GM12878 (cell line): ENCODE measurements around the gene PEMT. TPM values are rescaled to one million over a fixed set of nuclear protein-coding genes. Genes with fewer than 3 reads are reported as not detected.
A peak's percentile ranks its signal among the peaks of the same experiment; 100 is the strongest.

ENCODE experiments used
- ATAC-seq: fragments of 200-7000 bp; cut with Tn5 transposase; 3 replicates; pipeline ENCODE4 v1.9.1; 2020; ENCODE audit warnings: mild to moderate bottlenecking, moderate library complexity
- BruUV-seq: library from RNA; stranded (reverse); fragments of 400-500 nt; replicated peaks from 2 replicates; lab custom pipeline; 2021; lab: Mats Ljungman, UMichigan
- CTCF ChIA-PET: fragments of 300-600 bp; sonication (Branson Sonifier 250); formaldehyde crosslinking; extraction: SDS; loops from one replicate; lab custom pipeline; 2021; ENCODE audit warnings: inconsistent platforms; lab: Yijun Ruan, JAX
- POLR2A ChIA-PET: fragments of 350-600 bp; formaldehyde crosslinking; extraction: SDS; loops from one replicate; lab custom pipeline; 2021; ENCODE audit warnings: inconsistent platforms; lab: Charles Lee
- RAD21 ChIA-PET: fragments of 300-600 bp; sonication (Branson Sonifier 250); formaldehyde crosslinking; loops from one replicate; lab custom pipeline; 2023; ENCODE audit warnings: antibody characterized with exemption; ENCODE audit not compliant: unreplicated experiment; lab: Charles Lee
- SMC1A ChIA-PET: fragments of 300-600 bp; sonication (Branson Sonifier 250); formaldehyde crosslinking; loops from one replicate; lab custom pipeline; 2023; ENCODE audit not compliant: unreplicated experiment, uncharacterized antibody; lab: Charles Lee
- DNase-seq: peaks from one replicate; pipeline ENCODE4 v3.0.0-alpha.2; 2011; ENCODE audit warnings: low read depth, low spot score
- FAIRE-seq: peaks from 3 replicates; lab custom pipeline; 2011; peaks lifted over from hg19 to GRCh38; lab: Jason Lieb, UNC
- H2AFZ ChIP-seq: 2 replicates; pipeline ENCODE4 v1.6.0; 2011; ENCODE audit warnings: low read depth, low read length, control low read depth; ENCODE audit not compliant: control insufficient read depth
- H3K27ac ChIP-seq: 2 replicates; pipeline ENCODE4 v1.5.1; 2011; ENCODE audit warnings: control low read depth; ENCODE audit not compliant: control insufficient read depth, insufficient read depth
- H3K27me3 ChIP-seq, 2 experiments: replicated peaks in 1 of 2; 2 replicates each; pipeline versions ENCODE4 v1.6.0 to v1.6.1; 2011; ENCODE audit warnings: low read length in 1 of 2; ENCODE audit not compliant: control insufficient read depth in 2 of 2, insufficient read depth in 2 of 2
- H3K36me3 ChIP-seq, 2 experiments: 2 replicates each; pipeline ENCODE4 v1.5.1; 2011; ENCODE audit warnings: low read length in 1 of 2; ENCODE audit not compliant: control insufficient read depth in 2 of 2, insufficient read depth in 2 of 2
- H3K4me1 ChIP-seq: 2 replicates; pipeline ENCODE4 v1.6.1; 2011; ENCODE audit warnings: mild to moderate bottlenecking, low read length, moderate library complexity, mixed read lengths; ENCODE audit not compliant: control insufficient read depth, insufficient read depth
- H3K4me2 ChIP-seq: 2 replicates; pipeline ENCODE4 v1.6.0; 2011; ENCODE audit warnings: control low read depth; ENCODE audit not compliant: control insufficient read depth, insufficient read depth
- H3K4me3 ChIP-seq: fragments of 200-600 bp; sonication (generic); 2 replicates; pipeline ENCODE4 v1.5.1; 2016
- H3K79me2 ChIP-seq: 2 replicates; pipeline ENCODE4 v1.6.0; 2011; ENCODE audit warnings: low read length; ENCODE audit not compliant: control insufficient read depth, insufficient read depth
- H3K9ac ChIP-seq: 2 replicates; pipeline ENCODE4 v1.8.0; 2011; ENCODE audit warnings: low read length, control low read depth, mixed read lengths; ENCODE audit not compliant: control insufficient read depth, insufficient read depth
- H3K9me3 ChIP-seq: replicated peaks from 3 replicates; pipeline ENCODE4 v1.5.1; 2011; ENCODE audit warnings: mild to moderate bottlenecking, low read length; ENCODE audit not compliant: control insufficient read depth, insufficient read depth
- H4K20me1 ChIP-seq: 2 replicates; pipeline ENCODE4 v1.6.0; 2011; ENCODE audit not compliant: control insufficient read depth, insufficient read depth
- CBFB ChIP-seq: IDR thresholded peaks from 2 replicates; pipeline ENCODE4 v1.6.1; 2016; ENCODE audit warnings: antibody characterized with exemption, low read depth
- E2F4 ChIP-seq: IDR thresholded peaks from 2 replicates; pipeline ENCODE4 v1.6.1; 2012; ENCODE audit warnings: low read depth, low read length, improper control_type of control experiment
- EGR1 ChIP-seq, 2 experiments: IDR thresholded peaks; 1 replicate in 1 of 2; 2 replicates in 1 of 2; pipeline ENCODE4 v1.6.1; 2011 to 2012; ENCODE audit warnings: low read depth in 2 of 2, low read length in 2 of 2, borderline replicate concordance in 1 of 2, mild to moderate bottlenecking in 1 of 2, moderate library complexity in 1 of 2
- ETV6 ChIP-seq, 2 experiments: fragments of 450-650 bp in 1 of 2; IDR thresholded peaks in 1 of 2; conservative IDR thresholded peaks in 1 of 2; 2 replicates each; pipeline ENCODE4 v1.6.1; 2014; ENCODE audit warnings: antibody characterized with exemption in 1 of 2, borderline replicate concordance in 1 of 2, low read depth in 1 of 2, mild to moderate bottlenecking in 1 of 2, moderate library complexity in 1 of 2
- GABPA ChIP-seq: IDR thresholded peaks from 2 replicates; pipeline ENCODE4 v1.6.1; 2014; ENCODE audit warnings: antibody characterized with exemption, low read depth, mild to moderate bottlenecking, inconsistent platforms
- IRF5 ChIP-seq: fragments of 450-650 bp; IDR thresholded peaks from 2 replicates; pipeline ENCODE4 v1.6.1; 2017; ENCODE audit warnings: borderline replicate concordance
- JUNB ChIP-seq: IDR thresholded peaks from 2 replicates; pipeline ENCODE4 v1.6.1; 2016; ENCODE audit warnings: antibody characterized with exemption, mild to moderate bottlenecking
- MYB ChIP-seq: fragments of 150-350 bp; IDR thresholded peaks from 2 replicates; pipeline ENCODE4 v1.6.1; 2014; ENCODE audit warnings: mild to moderate bottlenecking, low read depth, low read length, borderline replicate concordance
- NFXL1 ChIP-seq: fragments of 450-650 bp; IDR thresholded peaks from 2 replicates; pipeline ENCODE4 v1.6.1; 2017; ENCODE audit warnings: antibody characterized with exemption, mild to moderate bottlenecking, borderline replicate concordance
- NFYA ChIP-seq: IDR thresholded peaks from 2 replicates; pipeline ENCODE4 v1.6.1; 2011; ENCODE audit warnings: low read depth, mild to moderate bottlenecking, low read length, improper control_type of control experiment, borderline replicate concordance
- PRDM15 ChIP-seq: fragments of 450-650 bp; formaldehyde crosslinking; IDR thresholded peaks from 2 replicates; pipeline ENCODE4 v1.4.0; 2020; ENCODE audit warnings: mild to moderate bottlenecking, moderate library complexity
- SIN3A ChIP-seq: IDR thresholded peaks from 2 replicates; pipeline ENCODE4 v1.6.1; 2012; ENCODE audit warnings: low read depth, low read length, improper control_type of control experiment
- SPI1 ChIP-seq: IDR thresholded peaks from 2 replicates; pipeline ENCODE4 v1.6.1; 2011; ENCODE audit warnings: low read depth, mild to moderate bottlenecking, low read length, moderate library complexity, borderline replicate concordance; ENCODE audit not compliant: insufficient read depth
- SREBF2 ChIP-seq: IDR thresholded peaks from 2 replicates; pipeline ENCODE4 v1.6.1; 2012; ENCODE audit warnings: mild to moderate bottlenecking, low read length
- SRF ChIP-seq, 2 experiments: IDR thresholded peaks; 2 replicates each; pipeline ENCODE4 v1.6.1; 2011; ENCODE audit warnings: low read depth in 2 of 2, low read length in 2 of 2, mild to moderate bottlenecking in 1 of 2, moderate library complexity in 1 of 2
- TAF1 ChIP-seq: IDR thresholded peaks from 2 replicates; pipeline ENCODE4 v1.6.1; 2011; ENCODE audit warnings: mild to moderate bottlenecking, low read depth, low read length, borderline replicate concordance
- WGBS: methylation state at CpG from one replicate; pipeline ENCODE4 v1.1.6; 2016; ENCODE audit warnings: low lambda C conversion rate; ENCODE audit not compliant: insufficient replicate concordance, insufficient coverage; ENCODE audit errors: missing lambda C conversion rate; 5-methylcytosine and 5-hydroxymethylcytosine counted together
- in situ Hi-C: fragments of 300-500 bp; cut with MboI; formaldehyde crosslinking; loops from 9 replicates; pipeline ENCODE4 v1.14.3; 2018; ENCODE audit warnings: mixed read lengths
- intact Hi-C: fragments of 100-400 bp; cut with micrococcal nuclease; formaldehyde crosslinking; loops from one replicate; pipeline ENCODE4 v1.14.2; 2022; ENCODE audit not compliant: unreplicated experiment
- polyA plus RNA-seq, 11 experiments: library from polyadenylated mRNA; depleted of rRNA in 4 of 11; unstranded in 6 of 11; stranded (reverse) in 5 of 11; fragments of >200 nt; fragmentation: Nextera tagmentation in 4 of 11; fragmentation: Illumina TruSeq in 1 of 11; extraction: Ambion mirVana in 4 of 11; extraction: Trizol in 1 of 11; gene quantifications; 1 replicate in 1 of 11; 2 replicates in 10 of 11; pipeline versions ENCODE4 v1.2.1 to v1.2.3, GENCODE V29; 2011 to 2016; ENCODE audit warnings: inconsistent platforms in 2 of 11, missing spikeins in 2 of 11, low read depth in 1 of 11
- total RNA-seq, 4 experiments: library from RNA; depleted of rRNA in 3 of 4; stranded (reverse); fragments of >200 nt in 3 of 4; fragmentation: Illumina TruSeq in 1 of 4; extraction: Trizol in 1 of 4; gene quantifications; 2 replicates each; pipeline versions ENCODE4 v1.2.1 to v1.2.3, GENCODE V29; 2013 to 2021

Gene PEMT
- total and polyA plus RNA-seq, 10 of the 15 experiments (the other 5 are each of a cell fraction or from before 2014, with no cell fraction given), result 2.8 to 44.7 (median 25.4) TPM

GRCh38 chr17:17590141-17590751 is 1.3 kb downstream of the PEMT start:
- Histone ChIP-seq H3K4me1 (peaks cover 7% of the 10 kb centered on the region), H4K20me1 (no peaks in the 10 kb centered on the region), H3K79me2 (peaks cover 2% of the 10 kb centered on the region), H3K27ac (no peak overlapping the region), H3K4me3 (peak overlapping the region; percentile 88), H3K36me3 (no peaks in the 10 kb centered on the region), H3K9me3 (no peaks in the 10 kb centered on the region), H3K27me3 (no peaks in the 10 kb centered on the region), H3K4me2 (peak overlapping the region; percentile 70), H2AFZ (no peak overlapping the region), H3K9ac (peak overlapping the region; percentile 62)
- BruUV-seq, result no TSS peak
- ATAC-seq (no peak), DNase-seq (no peak), FAIRE-seq (no peak)
- CTCF ChIA-PET, result interaction anchor here (1.0 to 2.0 kb wide), 4 partner anchors 51 to 329 kb away, joined by 3 to 7 read pairs (median 3); no protein-coding TSS in a partner anchor
- RAD21 ChIA-PET, result no interaction called here
- WGBS, result 91% methylated on average over 11 of the region's 11 CpGs
- SMC1A ChIA-PET, result interaction anchor here (0.6 kb wide), 1 partner anchor 498 kb away, joined by 3 read pairs; no protein-coding TSS in a partner anchor
- in situ Hi-C loops, result loop anchor here (5.0 kb wide), 1 partner anchor 52 kb away; no protein-coding TSS in a partner anchor
- intact Hi-C loops, result no loop called here
- POLR2A ChIA-PET, result interaction anchor here (1.3 kb wide), 1 partner anchor 16 kb away, joined by 5 read pairs; no protein-coding TSS in a partner anchor
- TF ChIP-seq IRF5 (no peak), ETV6 (conservative IDR thresholded peaks at IDR 0.05 in 1 of 2, IDR thresholded peaks at IDR 0.05 in 1 of 2; ENCODE audit: borderline replicate concordance in 1 of 2, low read depth in 1 of 2) (no peak), EGR1 (IDR thresholded peaks at IDR 0.05; ENCODE audit: borderline replicate concordance in 1 of 2, low read depth in 2 of 2, low read length in 2 of 2) (no peak), NFXL1 (no peak), SREBF2 (no peak), NFYA (no peak), GABPA (no peak), PRDM15 (no peak), SRF (IDR thresholded peaks at IDR 0.05; ENCODE audit: low read depth in 2 of 2, low read length in 2 of 2) (no peak), CBFB (no peak), SPI1 (no peak), TAF1 (no peak), SIN3A (no peak), MYB (no peak), E2F4 (no peak), JUNB (no peak)
